ENCODE measurements around the gene KLHL7. TPM values are rescaled to one million over a fixed set of nuclear protein-coding genes. Genes with fewer than 3 reads are reported as not detected.

The KLHL7 gene
- total RNA-seq, 1 experiment from 2014 or later, result 20.6 TPM

GRCh38 chr7:23175938-23176337 is 70.4 kb downstream of the KLHL7 start:
- CTCF ChIA-PET, result no interaction called here
- RAD21 ChIA-PET (ENCODE audit: low non-redundant PET in 1 of 2, low total read pairs in 2 of 2, uncharacterized antibody in 2 of 2, unreplicated experiment in 2 of 2), result no interaction called here
- POLR2A ChIA-PET, result no interaction called here
- H3K27me3 ChIP-seq (ENCODE audit: insufficient read depth, low read length), result no peaks in the 10 kb centered on the region
- intact Hi-C loops (cut with micrococcal nuclease), result no loop called here
- H3K79me2 ChIP-seq (ENCODE audit: insufficient read depth, low read length), result no peaks in the 10 kb centered on the region
- no peak overlapping the region for H3K27ac ChIP-seq (ENCODE audit: low read depth, low read length)
- TF ChIP-seq EZH2phosphoT487 (IDR thresholded peaks at IDR 0.05; ENCODE audit: borderline replicate concordance), result no peak
- TF ChIP-seq ZNF274 (IDR thresholded peaks at IDR 0.05; ENCODE audit: low read depth, low read length), result no peak
- TF ChIP-seq POLR2AphosphoS5 (IDR thresholded peaks at IDR 0.05; ENCODE audit: low read depth, low read length), result no peak
- no peak for TF ChIP-seq RAD21 (IDR thresholded peaks at IDR 0.05; ENCODE audit: low read depth)
- TF ChIP-seq SP1 (IDR thresholded peaks at IDR 0.05; ENCODE audit: low read depth), result no peak
- no peak for TF ChIP-seq ATF3 (IDR thresholded peaks at IDR 0.05)
- TF ChIP-seq ZFX (IDR thresholded peaks at IDR 0.05), result no peak
- no peak for TF ChIP-seq SRF (IDR thresholded peaks at IDR 0.05; ENCODE audit: low read depth)
- no peak for TF ChIP-seq YY1 (IDR thresholded peaks at IDR 0.05; ENCODE audit: extremely low read depth, insufficient replicate concordance, low read depth, low read length)
- no peak overlapping the region for H3K4me2 ChIP-seq (ENCODE audit: low read length)
- no peak overlapping the region for H3K9ac ChIP-seq (ENCODE audit: low read length)
- H3K9me3 ChIP-seq (ENCODE audit: control insufficient read depth in 1 of 2, insufficient read depth in 1 of 2, low read depth in 1 of 2, low read length in 2 of 2), result no peaks in the 10 kb centered on the region
- no peaks in the 10 kb centered on the region for H4K20me1 ChIP-seq (ENCODE audit: insufficient read depth)
- H3K9me2 ChIP-seq (ENCODE audit: insufficient read depth), result no peaks in the 10 kb centered on the region
- ATAC-seq (no peak), DNase-seq (ENCODE audit: low read depth, low spot score) (no peak)
- H3K36me3 ChIP-seq (ENCODE audit: control insufficient read depth in 1 of 2, insufficient read depth in 2 of 2, low read length in 2 of 2), result no peaks in the 10 kb centered on the region
- no peak overlapping the region for H3K4me3 ChIP-seq (replicated peaks in 1 of 2; ENCODE audit: low read depth in 1 of 2, low read length in 2 of 2)
- H3K4me1 ChIP-seq (ENCODE audit: control insufficient read depth in 1 of 2, insufficient read depth in 2 of 2, low read length in 2 of 2), result peaks cover under 1% of the 10 kb centered on the region in 2 experiments; a peak in 2 of 4 replicates
- no peak overlapping the region for H2AFZ ChIP-seq (ENCODE audit: low read depth, low read length, poor library complexity, severe bottlenecking)
- no TSS peak for BruUV-seq (replicated peaks)

All from HCT116 (cell line).